GM19025 (cell line): ENCODE measurements around the gene MSH3.
"Not testable (repeated sequence)": the region's sequence is repeated elsewhere in the genome, so short reads cannot be mapped to it uniquely, and the experiment has no call there.

Source experiments
- ATAC-seq: cut with Tn5 transposase; IDR thresholded peaks from one replicate; pipeline ENCODE4 v1.9.1; 2021; ENCODE audit warnings: mild to moderate bottlenecking, low read depth, moderate library complexity; ENCODE audit not compliant: unreplicated experiment

Gene MSH3

DNA sequence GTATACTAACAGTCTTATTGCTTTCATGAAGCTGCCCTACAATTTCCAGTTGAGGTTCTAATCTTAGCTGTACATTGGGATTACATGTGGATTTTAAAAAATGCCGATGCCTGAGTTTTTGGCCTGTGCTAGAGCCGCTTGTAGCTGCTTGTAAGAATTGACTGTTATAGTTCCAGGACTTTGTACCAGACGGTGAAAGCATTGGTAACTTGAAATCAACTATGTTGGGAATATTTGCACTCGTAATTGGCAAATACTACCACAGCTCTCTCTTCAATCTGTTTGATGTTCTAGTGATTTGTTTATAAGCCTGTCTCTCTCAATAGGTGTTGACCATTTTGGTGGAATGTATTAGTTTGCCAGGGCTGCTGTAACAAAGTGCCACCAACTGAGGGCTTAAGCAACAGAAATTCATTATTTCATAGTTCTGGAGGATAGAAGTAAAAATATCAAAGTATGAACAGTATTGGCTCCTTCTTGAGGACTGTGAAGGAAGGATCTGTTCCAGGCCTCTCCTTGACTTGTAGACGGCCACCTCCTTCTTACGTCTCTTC is 50.8 kb downstream of the MSH3 start:
- ATAC-seq, result no peak

DNA sequence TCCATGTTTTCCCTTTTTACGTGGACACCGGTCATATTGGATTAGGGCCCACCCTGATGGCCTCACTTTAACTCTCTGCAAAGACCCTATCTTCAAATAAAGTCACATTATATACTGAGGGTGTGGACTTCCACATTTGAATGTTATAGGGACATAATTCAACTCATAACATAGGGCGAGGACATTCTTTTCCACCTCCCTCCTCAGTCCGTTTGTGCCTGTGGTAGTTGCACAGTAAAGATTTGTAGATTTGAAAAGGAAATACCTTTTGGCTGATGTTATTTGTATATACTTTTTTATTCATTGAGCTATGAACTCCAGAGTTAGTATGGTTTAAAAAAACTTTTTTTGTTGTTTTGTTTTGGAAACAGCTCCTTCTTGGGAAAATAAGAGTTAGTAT is 51.3 kb downstream of the MSH3 start:
- no peak for ATAC-seq

DNA sequence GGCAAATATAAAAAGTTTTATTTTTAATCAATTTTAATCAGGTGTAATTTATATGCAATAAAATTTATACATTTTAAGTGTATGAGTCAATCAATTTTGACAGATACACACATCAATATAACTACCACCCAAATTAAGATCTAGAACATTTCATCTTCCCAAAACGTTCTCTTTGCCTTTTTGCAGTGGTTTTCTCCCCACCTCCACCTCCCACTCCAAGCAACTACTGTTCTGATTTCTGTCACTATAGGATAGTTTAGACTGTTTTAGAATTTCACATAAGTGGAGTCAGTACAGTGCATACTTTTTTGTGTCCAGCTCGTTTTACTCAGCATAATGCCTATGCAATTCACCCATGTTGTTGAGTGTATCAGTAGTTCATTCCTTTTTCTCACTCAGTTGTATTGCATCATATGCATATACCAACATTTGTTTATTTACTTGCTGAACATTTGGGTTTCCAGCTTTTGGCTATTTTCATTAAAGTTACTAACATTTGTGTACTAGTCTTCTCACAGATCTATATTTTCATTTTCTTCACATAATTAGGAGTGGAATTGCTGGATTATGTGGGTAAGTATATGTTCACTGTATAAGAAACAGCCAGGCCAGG is 52.5 kb downstream of the MSH3 start:
- no peak for ATAC-seq

DNA sequence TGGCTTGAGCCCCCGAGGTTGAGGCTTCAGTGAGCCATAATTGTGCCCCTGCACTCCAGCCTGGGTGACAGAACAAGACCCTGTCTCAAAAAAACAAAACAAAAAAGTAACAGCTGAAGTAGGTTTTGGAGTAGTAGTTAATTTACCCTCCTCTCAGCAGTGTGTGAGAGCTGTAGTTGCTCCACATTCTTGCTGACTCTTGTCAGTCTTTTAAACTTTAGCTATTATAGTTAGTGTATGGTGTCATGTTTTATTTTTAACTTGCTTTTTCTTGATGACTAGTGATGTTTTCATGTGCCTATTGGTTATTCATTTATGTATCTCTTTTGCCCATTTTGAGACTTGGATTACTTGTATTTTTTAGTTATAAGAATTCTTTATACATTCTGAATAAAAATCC is 53.2 kb downstream of the MSH3 start:
- ATAC-seq, result no peak

DNA sequence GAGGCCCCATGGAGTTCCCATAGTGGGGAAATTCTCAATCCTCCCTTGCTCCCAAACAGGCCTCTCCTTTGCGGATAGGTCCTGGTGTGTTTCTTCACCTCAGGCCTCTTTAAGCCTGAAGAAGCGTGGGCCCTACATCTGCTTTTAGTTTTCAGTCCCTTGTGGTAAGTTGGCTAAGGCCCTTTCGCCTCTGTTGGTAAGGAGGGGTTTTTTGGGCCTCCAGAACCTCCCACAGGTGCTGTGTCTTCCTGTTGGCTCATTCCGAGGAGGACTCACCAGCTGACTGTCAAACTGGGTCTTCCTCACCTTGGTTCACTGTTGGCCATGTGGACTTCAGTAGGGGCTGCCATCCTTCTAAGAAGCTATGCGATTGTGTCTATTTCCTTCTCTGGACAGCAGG is 56.8 kb downstream of the MSH3 start:
- no peak for ATAC-seq

DNA sequence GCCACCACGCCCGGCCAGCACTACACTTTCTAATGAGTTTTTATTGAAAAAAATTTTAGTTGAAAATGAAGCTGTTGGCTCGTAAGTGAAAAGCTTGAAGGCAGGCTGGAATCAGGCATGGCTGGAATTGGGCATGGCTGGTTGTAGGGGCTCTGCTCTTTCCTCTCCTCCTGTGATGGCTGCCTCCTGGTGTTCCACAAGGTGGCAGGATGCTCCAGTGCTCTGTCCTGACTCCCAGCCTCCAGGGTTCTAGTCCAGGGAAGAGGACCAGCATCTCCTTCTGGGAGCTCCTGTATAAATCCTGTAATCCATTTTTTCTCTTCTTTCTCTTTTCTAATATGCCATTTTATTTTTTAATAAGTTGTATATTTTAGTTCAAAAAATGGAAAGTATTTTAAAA is 57.5 kb downstream of the MSH3 start:
- ATAC-seq, result no peak

DNA sequence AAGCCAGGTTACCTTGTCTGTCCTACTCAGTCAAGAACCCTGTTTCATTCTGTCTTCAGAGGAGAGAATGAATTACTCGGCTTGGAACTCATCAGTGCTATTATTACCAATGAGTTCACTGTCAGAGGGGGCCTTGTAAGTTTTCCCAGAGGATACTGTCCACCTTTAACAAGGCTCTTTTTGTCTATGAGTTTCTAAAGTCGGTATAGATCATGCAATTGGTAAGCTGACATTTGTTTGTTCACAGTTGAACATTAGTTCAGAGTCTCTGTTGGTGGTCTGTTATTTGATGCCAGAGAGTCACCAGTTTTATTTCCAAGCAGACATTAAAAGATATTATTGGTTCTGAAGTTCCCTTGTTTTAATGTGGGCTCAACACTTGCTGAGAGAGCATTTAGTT is 58.5 kb downstream of the MSH3 start:
- no peak for ATAC-seq

DNA sequence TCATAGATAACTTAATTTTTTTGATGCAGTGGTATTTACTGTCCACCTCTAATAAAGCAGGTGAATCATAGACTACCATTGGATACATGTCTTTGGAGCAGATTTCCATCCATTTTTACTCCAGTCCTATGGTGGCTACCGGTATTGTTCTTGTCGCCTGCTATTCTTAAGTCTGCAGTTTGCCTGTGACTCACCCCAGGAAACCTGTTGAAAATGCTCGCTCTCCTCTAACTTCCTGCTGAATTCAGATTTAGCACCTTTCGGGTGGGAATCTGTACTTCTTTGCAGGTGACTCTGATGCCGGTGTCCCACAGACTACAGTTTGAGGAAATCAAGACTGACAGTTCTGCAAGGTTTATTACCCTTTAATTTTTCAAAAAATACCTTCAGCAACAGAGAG is 59.2 kb downstream of the MSH3 start:
- no peak for ATAC-seq

DNA sequence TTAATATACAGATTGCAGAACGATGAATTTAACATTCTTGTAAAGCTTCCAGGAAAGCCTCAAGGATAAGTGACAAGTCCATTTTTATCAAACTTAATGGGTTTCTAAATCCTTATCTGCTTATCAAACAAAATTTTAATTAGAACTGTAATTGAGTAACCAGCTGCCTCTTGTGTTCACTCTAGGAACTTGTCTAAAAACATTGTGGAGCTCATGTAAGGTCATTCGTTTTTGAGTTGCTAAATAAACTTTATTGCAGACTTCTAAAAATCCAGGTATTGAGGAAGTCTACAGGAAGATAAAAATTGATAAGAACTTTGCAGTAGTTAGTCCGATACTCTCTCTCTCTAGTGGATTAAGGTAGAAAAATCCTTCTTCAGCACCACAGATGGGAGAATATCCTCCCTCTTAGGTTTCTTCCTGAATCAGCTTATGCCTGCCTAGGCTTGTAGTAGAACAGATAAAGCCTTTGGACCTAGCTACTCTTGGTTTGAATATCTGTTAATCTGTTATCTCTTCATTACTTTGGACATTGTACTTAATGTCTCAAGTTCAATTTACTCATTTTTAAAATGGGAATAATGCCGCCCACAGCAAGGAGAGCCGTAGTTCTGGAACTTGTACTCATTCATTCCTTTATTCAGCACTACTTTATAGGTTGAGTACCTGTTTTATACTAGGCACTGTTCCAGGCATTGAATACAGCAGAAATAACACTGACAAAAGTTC is 60.3 kb downstream of the MSH3 start:
- ATAC-seq, result no peak

DNA sequence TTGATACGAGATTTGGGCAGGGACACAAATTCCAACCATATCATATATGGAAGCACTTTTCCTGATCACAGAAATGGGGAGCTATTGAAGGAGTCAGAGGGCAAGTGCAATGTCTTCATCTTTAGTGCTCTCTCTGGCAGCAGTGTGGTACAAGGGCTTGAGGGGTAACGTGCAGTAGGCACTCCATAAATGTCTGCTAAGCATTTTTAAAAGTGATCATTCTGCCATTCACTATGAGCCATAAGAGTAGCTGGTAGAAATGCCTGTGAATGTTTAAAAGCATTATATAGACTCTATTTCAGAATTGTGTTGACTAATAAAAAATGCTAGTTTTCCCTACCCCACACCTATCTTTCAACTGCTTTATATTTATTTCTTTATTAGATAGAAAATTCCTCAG is 61.4 kb downstream of the MSH3 start:
- no peak for ATAC-seq

DNA sequence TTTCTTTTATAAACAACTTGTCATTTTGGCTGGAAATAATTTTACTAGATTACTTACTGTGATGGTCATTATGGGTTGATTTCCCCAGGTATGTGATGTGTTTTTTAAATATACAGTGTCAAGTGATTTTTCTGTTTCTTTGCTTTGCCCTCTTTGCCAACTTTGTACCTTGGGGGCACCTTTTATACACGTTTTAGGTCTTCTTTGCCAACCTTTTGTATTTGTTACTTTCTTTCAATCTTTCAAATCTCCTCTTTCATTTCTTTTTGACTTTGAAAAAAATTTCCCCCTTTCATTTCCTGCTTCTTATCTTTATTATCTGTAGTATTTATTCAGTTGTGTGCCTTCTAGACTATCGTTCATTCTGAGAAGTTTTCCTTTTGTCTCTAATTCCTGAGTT is 65.7 kb downstream of the MSH3 start:
- no peak for ATAC-seq

DNA sequence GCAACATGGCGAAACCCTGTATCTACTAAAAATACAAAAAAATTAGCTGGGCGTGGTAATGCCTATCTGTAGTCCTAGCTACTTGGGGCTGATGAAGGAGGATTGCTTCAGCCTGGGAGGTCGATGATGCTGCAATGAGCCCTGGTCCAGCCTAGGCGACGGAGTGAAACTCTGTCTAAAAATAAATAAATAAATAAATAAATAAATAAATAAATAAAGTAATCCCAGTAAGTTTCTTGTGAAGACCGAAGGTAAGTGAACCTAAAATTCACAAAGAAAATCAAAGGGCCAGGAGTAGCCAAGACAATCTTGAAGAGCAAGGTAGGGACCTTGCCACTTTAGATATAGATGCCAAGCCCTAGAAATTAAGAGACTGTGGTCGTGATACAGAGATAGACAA is 68.5 kb downstream of the MSH3 start:
- no peak for ATAC-seq

DNA sequence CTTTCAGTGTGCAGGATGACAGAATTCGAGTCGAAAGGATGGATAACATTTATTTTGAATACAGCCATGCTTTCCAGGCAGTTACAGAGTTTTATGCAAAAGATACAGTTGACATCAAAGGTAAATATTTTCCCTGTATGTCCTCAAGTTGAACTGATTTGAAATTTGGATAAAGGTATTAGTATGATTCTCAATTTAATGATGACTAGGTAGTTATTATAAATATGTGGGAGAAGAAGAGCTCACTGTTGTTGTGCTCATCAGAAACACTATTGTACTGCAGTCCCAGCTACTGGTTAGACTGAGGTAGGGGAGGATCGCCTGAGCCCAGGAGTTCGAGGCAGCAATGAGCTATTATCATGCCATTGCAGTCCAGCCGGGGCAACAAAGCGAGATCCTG is 71.0 kb downstream of the MSH3 start:
- ATAC-seq, result no peak

DNA sequence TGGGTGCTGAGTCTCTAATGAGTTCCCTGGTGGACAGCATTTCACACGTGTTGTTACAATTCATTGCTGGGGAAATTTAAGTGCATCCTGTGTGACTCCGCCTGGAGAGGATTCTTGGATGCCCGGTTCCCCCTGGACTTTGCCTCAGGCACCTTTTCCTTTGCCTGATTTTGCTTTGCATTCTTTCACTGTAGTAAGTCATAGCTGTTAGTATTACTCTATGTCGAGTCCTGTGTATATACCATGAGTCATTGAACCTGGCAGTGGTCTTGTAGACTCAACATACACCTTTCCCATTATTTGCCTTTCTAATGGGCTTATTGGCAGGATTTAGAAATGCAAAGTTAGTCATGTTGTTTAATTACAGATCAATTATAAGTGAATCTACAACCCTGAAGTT is 82.3 kb downstream of the MSH3 start:
- no peak for ATAC-seq

DNA sequence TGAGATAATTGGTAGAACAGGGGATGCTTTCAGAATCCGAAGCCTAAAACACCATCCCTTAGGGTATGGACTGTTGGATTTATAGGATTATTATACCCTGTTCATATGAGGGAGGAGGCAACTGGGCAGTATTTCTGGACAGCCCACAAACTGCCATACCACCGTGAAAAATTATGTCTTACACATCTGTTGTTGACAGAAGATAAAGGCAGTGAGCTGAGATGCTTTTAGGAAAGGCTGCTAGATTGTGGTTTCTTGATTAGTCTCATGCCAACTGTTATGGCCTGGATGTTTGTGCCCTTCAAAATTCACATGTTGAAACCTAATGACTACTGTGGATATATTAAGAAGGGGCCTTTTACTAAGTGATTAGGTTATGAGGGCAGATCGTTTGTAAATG is 84.0 kb downstream of the MSH3 start:
- ATAC-seq, result no peak

DNA sequence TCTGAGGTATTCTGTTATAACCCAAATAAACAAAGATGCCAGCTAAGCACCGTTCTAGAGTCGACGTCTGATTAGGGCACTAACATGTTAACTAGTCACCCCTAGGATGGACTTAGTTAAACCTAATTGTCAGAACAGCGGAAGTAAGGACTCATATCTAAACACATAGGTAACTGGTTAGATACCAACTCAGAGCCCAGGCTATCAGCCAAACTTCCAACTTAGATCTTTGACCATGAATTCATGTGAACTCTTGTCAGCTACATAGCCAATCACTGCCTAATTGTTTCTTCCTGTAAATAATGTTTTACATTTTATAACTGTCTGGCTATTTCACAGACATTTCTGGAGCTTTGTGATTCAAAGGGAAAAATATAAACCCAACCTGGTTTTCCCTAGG is 84.6 kb downstream of the MSH3 start:
- no peak for ATAC-seq

DNA sequence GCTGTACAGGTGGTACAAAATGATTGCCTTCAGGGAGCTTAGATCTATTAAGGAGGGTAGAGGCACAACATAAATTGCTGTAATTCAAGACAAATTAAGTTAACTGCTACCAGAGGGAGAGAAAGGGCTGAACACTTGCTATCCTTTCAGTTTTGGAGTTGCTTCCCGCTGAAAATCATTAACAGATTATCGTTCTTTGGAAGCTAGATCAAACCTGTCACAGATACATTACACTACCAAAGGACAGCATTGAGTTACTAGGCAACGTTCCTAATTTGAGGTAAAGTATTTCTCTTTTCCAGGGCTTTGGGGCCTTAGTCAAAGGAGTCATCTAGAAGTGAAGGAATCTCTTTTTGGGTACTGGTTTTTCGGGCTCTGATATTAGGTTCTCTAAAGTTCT is 85.0 kb downstream of the MSH3 start:
- no peak for ATAC-seq

DNA sequence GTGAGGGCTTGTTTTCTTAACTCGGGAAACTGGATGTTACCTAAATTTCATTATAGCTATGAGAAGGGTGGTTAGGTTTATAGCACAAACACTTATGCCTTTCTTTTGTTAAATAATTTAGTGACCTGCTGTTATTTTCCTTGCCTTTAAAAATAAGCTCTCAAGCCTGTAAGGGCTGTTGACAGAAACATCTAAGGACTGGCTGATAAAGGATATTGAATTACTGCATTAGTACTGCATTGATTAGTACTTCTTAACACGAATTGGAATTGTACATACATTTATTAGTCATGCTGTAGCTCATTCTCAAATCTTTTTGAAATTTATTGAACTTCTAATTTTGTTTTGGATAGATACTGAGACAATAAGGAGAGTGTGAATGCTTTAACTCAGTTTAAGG is 85.4 kb downstream of the MSH3 start:
- no peak for ATAC-seq

DNA sequence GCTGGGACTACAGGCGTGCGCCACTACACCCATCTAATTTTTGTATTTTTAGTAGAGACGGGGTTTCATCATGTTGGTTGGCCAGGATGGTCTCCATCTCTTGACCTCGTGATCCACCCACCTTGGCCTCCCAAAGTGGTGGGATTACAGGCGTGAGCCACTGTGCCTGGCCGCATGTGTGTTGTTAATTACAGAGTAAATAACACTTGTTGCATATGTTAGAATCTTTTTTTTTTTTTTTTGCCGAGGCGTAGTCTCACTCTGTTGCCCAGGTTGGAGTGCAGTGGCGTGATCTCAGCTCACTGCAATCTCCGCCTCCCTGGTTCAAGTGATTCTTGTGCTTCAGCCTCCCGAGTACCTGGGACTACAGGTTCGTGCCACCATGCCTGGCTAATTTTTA is 86.0 kb downstream of the MSH3 start:
- ATAC-seq, result not testable (repeated sequence)

DNA sequence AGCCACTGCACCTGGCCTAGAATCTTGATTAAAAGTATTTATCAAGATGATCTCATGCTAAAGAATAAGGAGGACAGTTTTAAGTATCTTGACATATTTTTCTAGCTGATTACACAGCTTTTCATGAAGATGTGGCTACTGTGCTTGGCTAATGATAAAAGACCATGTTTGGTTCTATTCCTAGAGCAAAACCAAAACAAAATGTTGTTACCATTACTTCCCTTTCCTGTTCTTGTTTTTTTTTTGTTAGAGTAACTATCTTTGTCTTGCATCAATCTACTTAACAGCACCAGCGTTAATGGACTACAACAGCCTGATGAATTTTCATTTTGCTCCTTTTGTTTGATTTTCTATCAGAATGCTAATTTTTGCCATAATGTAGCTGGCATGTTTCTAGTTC is 86.5 kb downstream of the MSH3 start:
- no peak for ATAC-seq

DNA sequence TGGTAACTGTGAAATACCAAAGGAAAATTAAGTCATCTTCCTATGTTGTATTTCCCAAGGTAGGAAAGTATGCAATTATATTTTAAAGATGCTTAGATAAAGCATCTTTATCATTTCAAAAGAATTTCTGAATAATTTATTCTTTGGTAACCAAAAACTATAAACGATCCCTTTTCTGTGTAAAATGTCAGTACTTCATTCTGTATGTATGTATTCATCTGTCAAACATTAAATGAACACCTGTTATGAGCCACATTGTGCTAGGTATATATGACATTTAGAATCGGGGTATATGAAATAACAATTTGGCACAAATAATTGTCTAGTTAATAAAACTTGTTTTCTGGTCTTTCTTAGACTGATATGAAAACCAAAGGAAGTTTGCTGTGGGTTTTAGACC is 89.7 kb downstream of the MSH3 start:
- ATAC-seq, result no peak

DNA sequence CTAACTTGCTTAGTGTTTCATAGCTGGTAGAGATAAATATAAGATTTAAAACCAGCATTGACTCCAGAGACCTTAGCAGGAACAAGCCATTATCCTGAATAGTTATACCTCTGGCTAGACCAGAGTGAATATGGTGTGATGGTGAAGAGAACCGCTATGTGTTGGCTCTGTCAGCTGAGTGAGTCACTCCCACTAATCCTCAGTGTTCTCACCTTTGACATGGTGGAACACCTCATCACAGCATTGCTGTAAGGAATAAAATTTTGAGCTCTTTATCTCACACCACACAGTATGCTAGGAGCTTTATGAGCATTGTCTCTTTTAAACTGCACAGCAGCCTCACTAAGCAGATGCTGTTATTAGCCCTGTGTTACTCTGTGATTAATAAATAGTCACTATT is 91.0 kb downstream of the MSH3 start:
- ATAC-seq, result no peak
